ENCODE data around the gene TOE1.

- TF ChIP-seq POLR2A (IDR thresholded peaks at IDR 0.05; ENCODE audit: low read depth, low read length) (no peak), POLR2AphosphoS5 (IDR thresholded peaks at IDR 0.05; ENCODE audit: low read depth, low read length) (no peak)
Observed at GRCh38 chr1:45375104-45376090, 35.4 kb downstream of the TOE1 start.
